RWPE2 (cell line): ENCODE data around the gene THBS4.

Source experiments
- ATAC-seq: fragments of 200-7000 bp; cut with Tn5 transposase; 3 replicates; pipeline ENCODE4 v1.9.1; 2021; ENCODE audit warnings: low read depth
- DNase-seq: peaks from one replicate; pipeline ENCODE4 v3.0.0-alpha.2; 2020; ENCODE audit warnings: low spot score
- H3K27ac ChIP-seq: fragments of 450-650 bp; 2 replicates; pipeline ENCODE4 v1.5.1; 2017; ENCODE audit warnings: mild to moderate bottlenecking; ENCODE audit not compliant: poor library complexity, severe bottlenecking
- H3K27me3 ChIP-seq: fragments of 250-450 bp; sonication (Bioruptor Pico); 2 replicates; pipeline ENCODE4 v1.5.1; 2021; ENCODE audit warnings: mild to moderate bottlenecking, moderate library complexity; ENCODE audit not compliant: insufficient read depth, poor library complexity, severe bottlenecking
- H3K36me3 ChIP-seq: fragments of 250-450 bp; sonication (Bioruptor Pico); 2 replicates; pipeline ENCODE4 v1.5.1; 2020; ENCODE audit warnings: low read depth, mild to moderate bottlenecking, moderate library complexity
- H3K4me1 ChIP-seq: fragments of 250-450 bp; sonication (Bioruptor Pico); 2 replicates; pipeline ENCODE4 v1.5.1; 2021; ENCODE audit warnings: mild to moderate bottlenecking, moderate library complexity; ENCODE audit not compliant: insufficient read depth, poor library complexity, severe bottlenecking
- H3K4me3 ChIP-seq: fragments of 250-450 bp; sonication (Bioruptor Pico); 2 replicates; pipeline ENCODE4 v1.5.1; 2021; ENCODE audit warnings: mild to moderate bottlenecking, moderate library complexity; ENCODE audit not compliant: severe bottlenecking
- H3K9me3 ChIP-seq: fragments of 250-450 bp; sonication (Bioruptor Pico); 2 replicates; pipeline ENCODE4 v1.5.1; 2021; ENCODE audit warnings: mild to moderate bottlenecking, moderate library complexity; ENCODE audit not compliant: severe bottlenecking
- TF ChIP-seq, protein P1 (sequence below): fragments of 450-650 bp; IDR thresholded peaks from one replicate; pipeline ENCODE4 v1.5.1; 2017; ENCODE audit warnings: mild to moderate bottlenecking, moderate library complexity; ENCODE audit not compliant: poor library complexity, severe bottlenecking

THBS4 gene

DNA sequence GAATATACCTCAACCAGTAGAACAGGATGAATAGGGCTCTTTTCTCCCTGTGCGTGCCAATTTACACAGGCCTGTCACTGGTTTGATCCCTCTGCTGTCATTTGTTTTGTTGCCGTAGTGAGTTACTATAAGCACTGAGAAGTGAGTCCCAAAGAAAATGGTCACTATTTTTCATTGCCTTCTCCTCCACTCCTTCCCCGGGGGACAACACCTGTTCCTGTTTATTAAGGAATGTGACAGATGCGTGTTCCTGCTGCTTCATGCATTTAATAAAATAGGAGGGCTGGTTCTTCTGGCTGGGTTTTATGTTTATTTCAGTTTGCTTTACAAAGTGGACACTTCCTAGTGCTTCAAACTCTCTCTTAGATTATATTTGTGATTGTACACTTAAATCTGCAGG, 6.4 kb downstream of the THBS4 start:
- no peak for DNase-seq
- H3K27ac ChIP-seq: no peak overlapping the region
- peaks cover 10% of the 10 kb centered on the region for H3K27me3 ChIP-seq
- ATAC-seq: no peak
- H3K9me3 ChIP-seq: no peaks in the 10 kb centered on the region
- no peaks in the 10 kb centered on the region for H3K4me1 ChIP-seq
- no peaks in the 10 kb centered on the region for H3K36me3 ChIP-seq
- no peak overlapping the region for H3K4me3 ChIP-seq
- TF ChIP-seq, protein P1, sequence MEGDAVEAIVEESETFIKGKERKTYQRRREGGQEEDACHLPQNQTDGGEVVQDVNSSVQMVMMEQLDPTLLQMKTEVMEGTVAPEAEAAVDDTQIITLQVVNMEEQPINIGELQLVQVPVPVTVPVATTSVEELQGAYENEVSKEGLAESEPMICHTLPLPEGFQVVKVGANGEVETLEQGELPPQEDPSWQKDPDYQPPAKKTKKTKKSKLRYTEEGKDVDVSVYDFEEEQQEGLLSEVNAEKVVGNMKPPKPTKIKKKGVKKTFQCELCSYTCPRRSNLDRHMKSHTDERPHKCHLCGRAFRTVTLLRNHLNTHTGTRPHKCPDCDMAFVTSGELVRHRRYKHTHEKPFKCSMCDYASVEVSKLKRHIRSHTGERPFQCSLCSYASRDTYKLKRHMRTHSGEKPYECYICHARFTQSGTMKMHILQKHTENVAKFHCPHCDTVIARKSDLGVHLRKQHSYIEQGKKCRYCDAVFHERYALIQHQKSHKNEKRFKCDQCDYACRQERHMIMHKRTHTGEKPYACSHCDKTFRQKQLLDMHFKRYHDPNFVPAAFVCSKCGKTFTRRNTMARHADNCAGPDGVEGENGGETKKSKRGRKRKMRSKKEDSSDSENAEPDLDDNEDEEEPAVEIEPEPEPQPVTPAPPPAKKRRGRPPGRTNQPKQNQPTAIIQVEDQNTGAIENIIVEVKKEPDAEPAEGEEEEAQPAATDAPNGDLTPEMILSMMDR: no peak

DNA sequence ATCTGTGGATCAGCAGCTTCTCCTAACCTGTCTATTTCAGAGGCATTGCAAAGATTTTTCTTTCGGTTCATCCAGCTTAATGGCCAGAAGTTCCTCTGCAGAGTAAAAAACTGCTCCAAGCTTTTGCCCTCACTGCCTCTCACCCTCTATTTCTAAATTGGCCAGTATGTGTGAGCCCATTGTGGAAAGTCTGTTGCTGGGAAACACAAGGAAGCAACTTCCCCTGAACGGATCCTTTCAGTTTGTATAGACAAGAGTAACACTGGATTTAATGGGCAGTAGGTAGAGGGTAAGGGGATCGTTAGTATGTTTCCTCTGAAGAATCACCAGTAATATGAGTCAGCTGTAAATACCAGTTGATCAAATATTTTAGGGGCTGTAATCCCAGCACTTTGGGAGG, 7.2 kb downstream of the THBS4 start:
- Histone ChIP-seq H3K36me3 (no peaks in the 10 kb centered on the region), H3K4me3 (no peak overlapping the region), H3K4me1 (no peaks in the 10 kb centered on the region), H3K27me3 (peaks cover 4% of the 10 kb centered on the region), H3K9me3 (no peaks in the 10 kb centered on the region), H3K27ac (no peak overlapping the region)
- DNase-seq (no peak), ATAC-seq (no peak)
- TF ChIP-seq, protein P1: no peak

DNA sequence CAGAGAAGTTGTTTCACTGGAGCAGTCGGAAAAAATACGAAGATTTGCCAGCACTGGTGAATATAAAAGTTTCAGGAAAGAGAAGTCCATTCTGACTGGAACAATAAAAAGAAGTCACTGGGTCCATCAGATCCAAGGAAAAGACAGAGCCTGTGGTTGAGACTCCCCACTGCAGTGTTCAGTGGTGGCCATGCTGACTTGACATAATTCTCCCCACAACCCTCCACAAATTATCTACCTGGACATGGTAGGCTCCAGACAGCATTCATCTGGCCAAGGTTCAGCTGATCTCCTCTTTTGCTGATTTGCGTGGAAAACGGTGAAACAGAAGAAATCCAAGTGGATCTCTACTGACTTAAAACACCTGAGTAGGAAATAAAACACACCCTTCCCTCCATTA, 8.0 kb downstream of the THBS4 start:
- TF ChIP-seq, protein P1: no peak
- Histone ChIP-seq H3K27me3 (no peaks in the 10 kb centered on the region), H3K36me3 (no peaks in the 10 kb centered on the region), H3K4me1 (no peaks in the 10 kb centered on the region), H3K9me3 (no peaks in the 10 kb centered on the region), H3K27ac (no peak overlapping the region), H3K4me3 (no peak overlapping the region)
- DNase-seq (no peak), ATAC-seq (no peak)

DNA sequence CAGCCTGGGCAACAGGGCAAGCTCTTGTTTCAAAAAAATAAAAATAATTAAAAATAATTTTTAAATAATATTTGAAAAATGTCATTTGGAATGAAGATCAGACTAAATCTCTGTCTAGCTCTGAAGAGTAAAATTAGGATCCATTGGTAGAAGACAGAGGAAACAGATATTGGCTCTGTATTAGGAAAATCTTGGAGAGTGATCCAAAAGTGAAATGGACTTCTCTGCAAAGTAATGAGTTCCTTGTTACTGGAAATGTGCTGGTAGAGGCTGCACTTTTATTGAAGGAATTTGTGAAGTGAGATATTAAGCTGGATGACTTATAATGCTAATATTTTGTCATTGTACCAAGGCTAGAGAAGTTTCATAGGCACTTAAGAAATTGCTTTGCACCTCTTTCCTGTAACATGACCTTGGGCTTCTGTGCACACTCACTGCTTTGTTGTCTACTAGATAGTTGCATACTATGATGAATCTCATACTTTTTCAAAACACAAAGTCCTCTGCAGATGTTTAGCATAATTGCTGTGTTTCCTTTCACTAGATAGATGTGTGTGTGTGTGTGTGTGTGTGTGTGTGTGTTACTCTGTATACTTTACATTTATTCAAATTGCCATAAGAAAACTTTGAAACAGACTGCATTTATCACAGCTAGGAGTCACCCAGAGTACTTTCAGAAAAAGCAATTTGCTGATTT, 13.1 kb downstream of the THBS4 start:
- Histone ChIP-seq H3K27ac (no peak overlapping the region), H3K36me3 (no peaks in the 10 kb centered on the region), H3K9me3 (no peaks in the 10 kb centered on the region), H3K4me3 (no peak overlapping the region), H3K4me1 (no peaks in the 10 kb centered on the region), H3K27me3 (no peaks in the 10 kb centered on the region)
- ATAC-seq: no peak
- TF ChIP-seq, protein P1: no peak
- DNase-seq: no peak

DNA sequence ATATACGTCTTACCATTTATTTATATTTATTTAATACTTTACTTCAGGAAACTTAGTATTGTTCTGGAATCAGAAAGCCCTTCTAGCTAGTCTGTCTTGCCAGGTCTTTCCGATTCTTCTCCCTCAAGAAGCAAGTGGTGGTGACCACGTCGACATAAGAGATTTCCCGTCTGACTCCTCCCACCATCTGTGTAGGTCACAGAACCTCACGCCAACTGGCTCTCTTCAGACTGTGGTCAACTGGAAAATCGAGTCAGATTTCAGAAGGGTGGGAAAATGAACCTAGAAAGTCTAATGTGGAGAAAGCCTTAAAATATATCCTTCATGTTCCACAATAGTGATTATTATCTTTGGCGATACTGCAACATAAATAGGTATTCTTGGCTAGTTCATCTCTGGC, 17.3 kb downstream of the THBS4 start:
- no peaks in the 10 kb centered on the region for H3K36me3 ChIP-seq
- ATAC-seq (no peak), DNase-seq (no peak)
- H3K9me3 ChIP-seq: no peaks in the 10 kb centered on the region
- H3K27me3 ChIP-seq: no peaks in the 10 kb centered on the region
- TF ChIP-seq, protein P1: no peak
- no peak overlapping the region for H3K27ac ChIP-seq
- peaks cover 18% of the 10 kb centered on the region for H3K4me1 ChIP-seq
- no peak overlapping the region for H3K4me3 ChIP-seq
